Pulmonary artery endothelial cell (primary cell): ENCODE data around the gene GPALPP1. TPM values are rescaled to one million over a fixed set of nuclear protein-coding genes. Genes with fewer than 3 reads are reported as not detected.
"Not testable (repeated sequence)": the region's sequence is repeated elsewhere in the genome, so short reads cannot be mapped to it uniquely, and the experiment has no call there.

Experiments used
- DNase-seq: peaks from one replicate; pipeline ENCODE4 v3.0.0-alpha.2; 2011; ENCODE audit warnings: low read depth, low spot score
- total RNA-seq: library from RNA; depleted of rRNA; stranded (reverse); fragments of >200 nt; gene quantifications from 2 replicates; pipeline ENCODE4 v1.2.3, GENCODE V29; 2014

GPALPP1 gene, protein sequence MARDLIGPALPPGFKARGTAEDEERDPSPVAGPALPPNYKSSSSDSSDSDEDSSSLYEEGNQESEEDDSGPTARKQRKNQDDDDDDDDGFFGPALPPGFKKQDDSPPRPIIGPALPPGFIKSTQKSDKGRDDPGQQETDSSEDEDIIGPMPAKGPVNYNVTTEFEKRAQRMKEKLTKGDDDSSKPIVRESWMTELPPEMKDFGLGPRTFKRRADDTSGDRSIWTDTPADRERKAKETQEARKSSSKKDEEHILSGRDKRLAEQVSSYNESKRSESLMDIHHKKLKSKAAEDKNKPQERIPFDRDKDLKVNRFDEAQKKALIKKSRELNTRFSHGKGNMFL
- total RNA-seq: 28.9 and 30.1 TPM in 2 replicates

DNA sequence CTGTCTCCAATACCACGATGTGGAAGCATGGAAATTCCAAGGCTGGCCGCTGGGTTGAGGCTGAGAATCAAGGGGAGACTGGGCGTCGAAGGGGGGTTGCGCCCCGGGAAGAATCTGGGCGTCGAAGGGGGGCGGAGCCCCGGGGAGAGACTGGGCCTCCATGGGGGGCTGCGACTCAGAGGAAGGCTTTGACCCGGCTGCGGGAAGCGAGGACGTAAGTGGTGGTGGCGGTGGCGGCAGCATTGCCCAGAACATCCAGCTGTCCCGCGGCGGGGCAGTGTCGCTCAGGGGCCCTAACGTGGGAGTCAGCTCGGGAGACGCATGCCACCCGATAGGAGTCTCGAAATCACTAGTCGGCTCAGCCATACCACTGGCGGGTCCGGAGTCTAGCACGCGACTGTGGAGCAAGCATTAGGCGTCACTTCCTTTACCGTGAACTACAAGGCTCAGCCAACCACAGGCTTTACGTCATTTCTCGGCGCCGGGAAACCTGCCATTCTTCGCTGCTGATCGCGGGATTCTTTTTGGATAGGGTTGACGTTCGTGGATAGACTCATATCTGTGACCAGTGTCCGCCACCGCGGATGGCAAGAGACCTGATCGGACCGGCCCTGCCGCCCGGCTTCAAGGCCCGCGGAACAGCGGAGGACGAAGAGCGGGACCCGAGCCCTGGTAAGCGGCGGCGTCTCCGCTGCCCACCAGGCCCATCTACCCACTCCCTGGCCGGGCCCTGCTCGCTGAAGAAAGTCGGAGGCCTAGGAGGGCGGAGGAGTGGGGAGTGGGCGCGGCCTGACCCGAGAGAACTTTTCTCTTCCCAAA, at the start of gene GPALPP1, which contains the start of gene NUFIP1:
Gene GPALPP1, plus strand, starts transcription at position 468 of the 819 bp plus-strand sequence. Its CDS starts 117 bp downstream, at position 585.
Gene NUFIP1, minus strand, starts transcription at position 401 of the 819 bp plus-strand sequence. Its CDS starts 35 bp downstream, at position 366.
- peak; percentile 88 for DNase-seq

DNA sequence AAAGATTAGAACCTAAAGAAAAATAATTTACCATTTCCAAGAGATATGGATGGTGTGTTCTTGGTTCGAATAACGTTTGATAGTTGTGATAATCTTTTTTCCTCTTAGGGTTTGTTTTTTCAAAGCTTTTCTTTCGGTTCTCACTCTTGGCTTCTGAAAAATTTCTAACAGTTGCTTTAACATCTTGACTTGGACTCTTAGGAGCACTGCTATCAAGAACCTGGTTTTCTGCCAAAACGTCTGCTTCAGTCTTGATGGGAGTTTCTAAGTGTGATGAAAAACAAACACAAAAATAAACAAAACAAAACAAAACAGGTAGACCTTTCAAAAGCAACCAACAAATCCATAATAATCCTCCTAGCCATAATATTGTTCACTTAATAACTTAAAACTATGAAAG, 45.9 kb upstream of the GPALPP1 start:
- DNase-seq: not testable (repeated sequence)

GRCh38 chr13:44951184-44951583, 38.2 kb upstream of the GPALPP1 start:
- no peak for DNase-seq

GRCh38 chr13:44952671-44953070, 36.7 kb upstream of the GPALPP1 start:
- DNase-seq: no peak

- no peak for DNase-seq
Measured at GRCh38 chr13:44954224-44954623, 35.1 kb upstream of the GPALPP1 start.

DNA sequence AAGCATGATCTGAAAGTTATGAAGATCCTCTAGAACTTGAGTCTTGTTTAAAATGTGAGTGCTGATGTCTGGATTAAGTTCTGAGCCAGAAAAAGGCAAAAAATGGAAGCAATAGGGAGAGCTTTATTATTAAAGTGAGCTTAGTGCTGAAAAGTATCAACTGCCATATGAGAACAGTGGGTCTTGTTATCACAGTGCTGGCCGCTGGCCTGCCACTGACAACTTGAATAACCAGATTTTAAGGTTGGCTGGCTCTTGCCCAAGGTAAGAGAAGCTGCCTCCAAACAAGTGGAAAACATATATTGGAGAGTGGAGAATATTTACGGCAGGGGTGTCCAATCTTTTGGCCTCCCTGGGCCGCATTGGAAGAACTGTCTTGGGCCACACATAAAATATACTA, 33.9 kb upstream of the GPALPP1 start:
- DNase-seq: no peak

DNA sequence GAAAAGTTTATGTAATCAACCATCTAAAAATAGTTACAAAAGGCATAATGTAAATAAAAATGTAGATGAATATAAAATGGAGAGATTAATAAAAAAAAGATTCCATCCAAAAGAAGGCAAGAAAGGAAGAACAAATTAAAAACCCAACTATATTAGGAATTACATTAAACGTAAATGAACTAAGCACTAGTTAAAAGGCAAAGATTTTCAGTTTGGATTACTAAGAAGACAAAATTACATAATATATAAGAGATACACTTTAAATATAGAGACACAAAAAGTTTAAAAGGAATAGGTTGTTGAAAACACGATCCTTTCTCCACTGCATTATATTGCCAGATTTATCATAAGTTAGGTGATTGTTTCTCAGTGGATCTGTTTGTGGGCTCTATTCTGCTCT, 27.3 kb upstream of the GPALPP1 start:
- no peak for DNase-seq

DNA sequence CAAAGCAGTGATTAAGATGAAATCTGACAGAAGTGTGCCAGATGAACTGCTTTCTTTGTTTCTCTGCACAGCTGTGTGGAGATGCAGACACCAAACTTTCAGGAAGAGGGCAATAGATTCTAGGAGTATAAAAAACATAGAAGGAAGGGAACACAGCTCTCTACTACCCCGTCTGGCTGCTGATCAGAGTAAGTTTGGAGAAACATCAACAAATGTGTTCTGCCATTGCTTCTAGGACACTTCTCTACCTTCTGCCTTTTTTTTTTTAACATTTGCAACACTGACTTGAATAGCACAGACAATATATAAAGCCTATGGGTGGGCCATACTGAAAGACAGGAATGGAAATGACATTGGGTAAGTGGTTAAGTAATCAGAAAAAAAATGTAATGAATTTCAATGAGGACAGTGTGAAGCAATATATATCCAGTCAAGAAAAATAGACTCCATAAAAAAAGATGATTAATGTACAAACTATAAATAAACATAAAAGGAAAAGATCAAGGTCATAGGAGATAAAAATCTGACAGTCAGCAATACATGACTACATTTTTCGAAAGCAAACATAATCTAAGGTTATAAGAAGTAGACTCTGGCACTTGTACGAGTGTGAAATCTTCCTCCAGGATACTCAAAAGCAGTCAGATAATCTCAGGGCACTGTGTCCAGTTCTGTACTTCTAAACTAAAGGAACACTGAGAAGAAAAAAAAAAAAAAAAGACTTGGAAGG, 21.5 kb upstream of the GPALPP1 start:
- DNase-seq: no peak

DNA sequence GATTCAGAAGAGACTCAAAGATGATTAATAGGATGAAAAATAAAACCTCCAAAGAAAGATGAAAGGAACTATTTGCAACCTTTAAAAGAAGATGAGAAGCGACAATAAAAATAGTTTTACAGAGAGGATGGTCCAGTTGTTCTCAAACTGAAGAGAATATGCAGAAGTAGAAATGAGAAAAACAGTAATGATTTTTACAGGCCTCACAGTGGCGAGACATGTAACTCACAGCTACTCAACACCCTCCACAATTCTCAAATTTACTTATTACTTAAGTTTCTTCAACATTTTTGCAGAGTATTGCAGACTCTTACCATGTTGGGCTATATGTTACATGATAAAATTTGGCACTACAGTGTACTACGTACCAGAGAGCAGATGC, 20.9 kb upstream of the GPALPP1 start:
- no peak for DNase-seq

DNA sequence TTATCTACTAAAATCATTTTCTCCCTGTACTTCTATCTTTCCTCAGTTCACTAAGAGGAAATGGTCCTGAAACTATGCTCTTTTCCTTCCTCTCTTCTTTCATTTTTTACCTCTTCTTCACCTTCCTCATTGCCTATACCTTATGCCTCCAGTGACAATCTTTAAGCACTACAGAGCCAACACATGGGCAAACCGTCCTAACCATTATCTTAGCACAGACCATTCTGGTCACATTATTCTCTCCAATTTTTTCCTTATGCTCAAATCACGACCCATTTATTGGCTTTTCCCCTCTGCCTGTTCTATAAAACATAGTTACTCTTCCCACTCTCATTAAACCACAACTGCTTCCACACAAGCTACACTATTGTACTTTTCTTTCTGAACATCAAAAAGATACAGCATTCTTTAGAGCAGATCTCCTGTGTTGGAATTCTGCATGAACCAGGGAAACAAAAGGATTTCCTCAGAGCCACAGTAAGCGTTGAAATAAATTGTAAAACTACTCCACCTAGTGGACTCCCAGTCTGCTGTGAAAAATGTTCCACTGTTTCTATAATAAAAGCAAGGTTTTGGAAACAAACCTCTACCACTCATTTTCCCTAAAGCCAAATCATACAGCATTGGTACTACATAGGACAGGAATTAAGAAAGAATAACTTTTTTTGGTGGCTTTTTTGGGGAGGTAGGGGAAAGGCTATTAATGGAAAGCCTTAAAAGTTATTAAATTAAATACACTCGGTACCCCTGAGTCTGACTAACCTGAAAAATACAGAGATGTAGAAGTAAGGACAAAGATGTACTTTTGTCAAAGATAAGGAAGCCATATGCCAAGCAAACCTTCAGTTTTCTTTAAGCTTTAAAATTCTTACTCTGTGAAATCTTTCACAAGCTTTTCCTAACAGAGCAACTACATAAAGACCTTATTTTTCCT, 19.5 kb upstream of the GPALPP1 start:
- peak; percentile 11 for DNase-seq

GRCh38 chr13:44971656-44972595, 17.4 kb upstream of the GPALPP1 start:
- no peak for DNase-seq

DNA sequence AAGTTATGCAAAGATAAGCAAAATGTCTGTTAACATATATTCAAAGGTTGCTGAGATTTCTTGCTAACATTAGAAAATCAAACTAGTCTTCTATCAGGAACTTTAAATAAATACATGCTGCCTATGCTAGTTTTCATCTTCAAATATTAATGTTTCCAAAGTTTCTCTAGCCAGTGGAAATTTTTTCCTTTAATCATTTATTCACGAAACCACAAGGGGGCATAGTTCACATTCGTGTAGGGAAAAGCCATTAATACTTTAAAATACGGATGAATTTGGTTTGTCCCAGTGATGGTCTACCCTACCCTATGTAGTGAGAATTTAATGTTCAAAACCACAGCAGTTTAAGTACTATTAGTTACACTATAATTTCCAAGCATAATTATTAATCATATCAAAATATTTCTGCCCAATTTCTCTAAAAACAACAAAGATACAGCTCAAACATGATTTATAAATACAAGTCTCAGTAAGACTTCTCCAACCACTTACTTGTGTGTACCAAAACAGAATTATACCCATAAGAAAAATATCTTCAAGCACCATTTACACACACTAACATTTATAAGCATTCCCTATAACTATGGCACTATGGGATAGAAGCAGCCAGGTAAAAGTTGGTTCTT, 16.3 kb upstream of the GPALPP1 start:
- no peak for DNase-seq

DNA sequence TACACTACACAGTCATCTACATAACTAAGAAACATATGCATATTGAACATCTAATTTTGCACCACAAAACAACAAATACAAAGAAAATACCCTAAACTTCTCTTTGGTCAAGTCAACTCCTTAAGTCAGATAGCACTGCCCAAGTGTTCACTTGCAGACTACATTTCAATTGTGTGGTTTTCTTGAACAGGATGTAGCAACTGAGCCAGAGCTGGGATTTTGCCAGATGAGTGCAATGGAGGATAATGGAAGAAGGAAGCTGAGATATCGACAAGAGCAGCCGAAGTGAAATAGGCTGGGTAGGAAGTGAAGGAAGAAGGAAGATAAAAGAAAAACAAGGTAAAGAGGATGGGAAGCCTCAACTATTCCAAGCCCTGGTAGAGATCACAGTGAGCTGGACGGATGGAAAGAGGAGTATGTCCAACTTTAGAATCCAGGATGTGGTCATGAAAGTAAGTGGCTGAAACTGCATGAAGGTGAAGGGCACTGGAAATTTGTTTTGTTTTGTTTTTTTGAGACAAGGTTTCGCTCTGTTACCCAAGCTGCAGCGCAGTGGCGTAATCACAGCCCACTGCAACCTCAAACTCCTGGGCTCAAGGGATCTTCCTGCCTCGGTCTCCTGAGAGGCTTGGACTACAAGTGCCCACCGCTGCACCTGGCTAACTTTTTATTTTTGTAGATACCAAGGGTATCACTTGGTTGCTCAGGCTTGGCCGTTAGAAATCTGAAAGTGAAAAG, 15.1 kb upstream of the GPALPP1 start:
- peak; percentile 63 for DNase-seq

DNA sequence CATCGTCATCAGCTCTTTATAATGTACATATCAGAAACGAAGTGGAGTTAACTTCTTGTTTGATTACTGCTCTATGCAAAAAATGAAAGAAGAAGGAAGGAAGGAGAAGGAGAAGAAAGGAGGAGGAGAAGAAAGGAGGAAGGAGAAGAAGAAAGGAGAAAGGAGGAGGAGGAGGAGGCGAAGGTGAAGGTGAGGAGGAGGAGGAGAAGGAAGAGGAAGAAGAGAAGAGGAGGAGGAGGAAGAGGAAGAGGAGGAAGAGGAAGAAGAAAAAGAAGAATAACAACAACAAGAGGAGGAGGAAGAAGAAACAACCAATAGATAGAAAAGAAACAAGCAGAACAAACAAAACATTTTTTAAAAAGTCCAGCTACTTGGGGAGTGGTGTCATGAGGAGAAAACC, 13.1 kb upstream of the GPALPP1 start:
- DNase-seq: no peak

DNA sequence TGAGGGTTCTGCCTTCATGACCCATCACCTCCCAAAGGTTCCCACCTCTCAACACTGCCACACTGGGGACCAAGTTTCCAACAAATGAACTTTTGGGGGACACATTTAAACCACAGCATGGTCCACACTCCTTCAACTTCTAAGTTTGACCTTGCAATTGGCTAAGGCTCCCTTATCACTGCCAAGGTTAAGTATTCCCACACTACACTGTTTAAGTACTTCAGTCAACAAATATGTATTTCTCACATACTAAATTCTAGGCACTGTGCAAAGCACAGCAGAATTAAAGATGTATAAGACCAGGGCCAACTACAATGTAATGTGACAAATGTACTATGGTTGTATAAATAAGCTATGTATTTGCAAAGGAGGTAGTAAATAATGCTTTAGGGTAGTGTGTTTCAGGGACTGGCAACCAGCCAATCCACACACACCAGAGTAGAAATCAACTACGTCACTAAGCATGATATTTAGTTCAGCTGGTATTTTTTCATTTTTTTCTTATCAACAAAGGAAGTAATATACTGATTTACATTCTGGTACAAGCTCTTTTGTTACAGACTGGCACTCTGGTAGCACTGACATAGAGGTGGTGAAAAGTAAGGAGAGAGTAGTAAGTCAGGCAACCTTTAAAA, 12.3 kb upstream of the GPALPP1 start:
- no peak for DNase-seq

DNA sequence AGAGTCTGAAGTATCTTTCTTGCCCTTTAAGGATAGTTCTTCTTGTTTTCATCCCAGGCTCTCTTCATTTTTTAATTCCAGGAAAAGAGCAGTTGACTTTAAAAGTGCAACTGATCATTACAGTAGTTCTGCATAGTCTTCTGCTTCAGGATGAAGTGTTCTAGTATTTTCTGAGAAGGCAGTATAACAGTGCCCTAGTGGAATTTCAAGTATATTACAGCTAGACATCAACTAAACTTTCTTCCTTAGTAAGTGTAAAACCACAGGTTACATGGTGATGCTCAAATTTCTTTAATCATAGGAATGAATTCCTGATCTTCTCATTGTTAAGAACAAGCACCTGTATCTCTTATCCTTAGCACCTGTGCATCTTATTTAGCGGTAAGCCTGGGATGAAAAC, 11.0 kb upstream of the GPALPP1 start:
- no peak for DNase-seq

DNA sequence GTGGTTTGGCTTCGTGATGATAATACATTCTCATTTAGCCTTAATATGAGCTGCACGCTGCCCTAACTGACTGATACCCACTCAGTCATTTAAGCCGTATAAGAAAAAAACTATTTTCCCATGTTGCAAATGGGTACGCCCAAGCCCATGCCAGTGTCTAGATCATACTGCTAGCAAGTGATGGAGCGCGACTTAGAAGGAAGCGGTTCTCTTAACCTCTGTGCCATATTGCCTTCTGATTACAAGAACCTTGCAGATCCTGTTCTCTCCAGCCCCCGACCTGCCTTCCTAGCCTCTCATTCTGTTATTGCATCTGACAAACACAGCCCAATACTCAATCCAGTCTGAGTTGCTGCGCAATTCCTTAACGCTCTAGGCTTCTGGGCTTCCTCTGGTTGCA, 603 bp downstream of the GPALPP1 start:
- no peak for DNase-seq

DNA sequence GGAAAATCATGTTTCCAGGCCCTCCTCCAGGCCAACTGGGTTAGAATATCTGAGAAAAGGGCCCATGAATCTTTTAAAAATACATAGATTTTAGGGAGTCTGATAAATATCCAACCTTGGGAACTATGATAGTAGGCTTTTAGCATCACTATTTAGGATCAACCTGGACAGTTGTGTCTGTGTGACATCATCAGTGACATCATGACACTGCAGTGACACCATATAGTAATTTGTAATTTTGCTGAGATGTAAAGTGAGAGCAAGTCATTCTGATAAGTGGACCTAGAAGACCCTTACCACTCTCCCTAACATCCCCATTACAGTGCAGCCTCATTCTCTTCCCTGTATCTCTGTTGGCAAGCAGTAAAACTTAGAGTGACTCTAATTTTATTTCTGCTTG, 14.1 kb downstream of the GPALPP1 start:
- DNase-seq: no peak
